Keratinocyte (primary cell): ENCODE data around the gene MICAL3. TPM values are rescaled to one million over a fixed set of nuclear protein-coding genes. Genes with fewer than 3 reads are reported as not detected.

Experiments
- DNase-seq: peaks from one replicate; pipeline ENCODE4 v3.0.0-alpha.2; 2011; ENCODE audit warnings: low read depth, missing footprints, low spot score
- FAIRE-seq: peaks from 2 replicates; lab custom pipeline; 2011; peaks lifted over from hg19 to GRCh38; lab: Jason Lieb, UNC
- H2AFZ ChIP-seq: 2 replicates; pipeline ENCODE4 v1.6.0; 2012; ENCODE audit warnings: low read length, control low read depth, inconsistent platforms; ENCODE audit not compliant: control insufficient read depth
- H3K27ac ChIP-seq: 2 replicates; pipeline ENCODE4 v1.5.1; 2011; ENCODE audit warnings: low read length; ENCODE audit not compliant: control insufficient read depth, insufficient read depth
- H3K27me3 ChIP-seq: 3 replicates; pipeline ENCODE4 v1.6.0; 2011; ENCODE audit warnings: low read length; ENCODE audit not compliant: control insufficient read depth, insufficient read depth; ENCODE audit errors: extremely low read depth
- H3K36me3 ChIP-seq, 2 experiments: 2 replicates in 1 of 2; 3 replicates in 1 of 2; pipeline ENCODE4 v1.5.1; 2011; ENCODE audit warnings: low read length in 2 of 2, mild to moderate bottlenecking in 1 of 2; ENCODE audit not compliant: control insufficient read depth in 2 of 2, insufficient read depth in 2 of 2; ENCODE audit errors: extremely low read depth in 1 of 2
- H3K4me1 ChIP-seq: 3 replicates; pipeline ENCODE4 v1.5.1; 2011; ENCODE audit warnings: low read length; ENCODE audit not compliant: control insufficient read depth, insufficient read depth; ENCODE audit errors: extremely low read depth
- H3K4me2 ChIP-seq: 3 replicates; pipeline ENCODE4 v1.6.0; 2011; ENCODE audit warnings: low read depth, low read length; ENCODE audit not compliant: control insufficient read depth, insufficient read depth; ENCODE audit errors: extremely low read depth
- H3K4me3 ChIP-seq, 3 experiments: fragments of 200-600 bp in 1 of 3; sonication (generic) in 1 of 3; 2 replicates in 2 of 3; 3 replicates in 1 of 3; pipeline ENCODE4 v1.5.1; 2011 to 2016; ENCODE audit warnings: low read length in 3 of 3, mild to moderate bottlenecking in 3 of 3, control low read depth in 2 of 3, inconsistent platforms in 1 of 3, low read depth in 1 of 3, mixed read lengths in 1 of 3, mixed run types in 1 of 3, moderate library complexity in 1 of 3; ENCODE audit not compliant: control insufficient read depth in 2 of 3, insufficient read depth in 2 of 3; ENCODE audit errors: extremely low read depth in 1 of 3
- H3K79me2 ChIP-seq: 2 replicates; pipeline ENCODE4 v1.6.0; 2012; ENCODE audit warnings: low read length; ENCODE audit not compliant: control insufficient read depth, insufficient read depth
- H3K9ac ChIP-seq: 3 replicates; pipeline ENCODE4 v1.6.0; 2011; ENCODE audit warnings: low read length; ENCODE audit not compliant: control insufficient read depth, insufficient read depth; ENCODE audit errors: extremely low read depth
- H3K9me1 ChIP-seq: 3 replicates; pipeline ENCODE4 v1.6.0; 2011; ENCODE audit warnings: low read length; ENCODE audit not compliant: control insufficient read depth, insufficient read depth; ENCODE audit errors: extremely low read depth
- H3K9me3 ChIP-seq: 2 replicates; pipeline ENCODE4 v1.5.1; 2012; ENCODE audit warnings: low read depth, low read length; ENCODE audit not compliant: control insufficient read depth
- H4K20me1 ChIP-seq: 3 replicates; pipeline ENCODE4 v1.6.0; 2011; ENCODE audit warnings: low read length; ENCODE audit not compliant: control insufficient read depth, insufficient read depth; ENCODE audit errors: extremely low read depth
- EZH2 ChIP-seq: IDR thresholded peaks from one replicate; pipeline ENCODE4 v1.6.1; 2012; ENCODE audit warnings: inconsistent platforms, mild to moderate bottlenecking, low read length, moderate library complexity
- dilution Hi-C: fragments of 300-500 bp; cut with MboI; formaldehyde crosslinking; loops from one replicate; pipeline ENCODE4 v1.7.0; 2020; ENCODE audit warnings: low sequenced_read_pairs; ENCODE audit not compliant: extremely low pct_ligation_motif_present
- polyA plus RNA-seq, 5 experiments: library from polyadenylated mRNA; depleted of rRNA in 3 of 5; stranded (reverse) in 3 of 5; stranded (forward) in 1 of 5; unstranded in 1 of 5; fragments of >200 nt; gene quantifications; 1 replicate in 1 of 5; 2 replicates in 3 of 5; 3 replicates in 1 of 5; pipeline versions ENCODE4 v1.2.1 to v1.2.3, GENCODE V29; 2011 to 2012; ENCODE audit warnings: missing spikeins in 2 of 5, low read depth in 1 of 5, low replicate concordance in 1 of 5
- TF ChIP-seq, protein P1 (sequence below), 3 experiments: IDR thresholded peaks in 1 of 3; conservative IDR thresholded peaks in 1 of 3; optimal IDR thresholded peaks in 1 of 3; 2 replicates in 2 of 3; 3 replicates in 1 of 3; pipeline versions ENCODE3 to v1.5.1; 2011; ENCODE audit warnings: low read length in 3 of 3, mild to moderate bottlenecking in 3 of 3, moderate library complexity in 2 of 3, control low read depth in 1 of 3, inconsistent platforms in 1 of 3; ENCODE audit not compliant: insufficient read depth in 2 of 3; ENCODE audit errors: extremely low read depth in 1 of 3

The MICAL3 gene
- polyA plus RNA-seq, 1 donor (not counting 4 experiments of a cell fraction or from before 2014, with no cell fraction given): 27.9 TPM

DNA sequence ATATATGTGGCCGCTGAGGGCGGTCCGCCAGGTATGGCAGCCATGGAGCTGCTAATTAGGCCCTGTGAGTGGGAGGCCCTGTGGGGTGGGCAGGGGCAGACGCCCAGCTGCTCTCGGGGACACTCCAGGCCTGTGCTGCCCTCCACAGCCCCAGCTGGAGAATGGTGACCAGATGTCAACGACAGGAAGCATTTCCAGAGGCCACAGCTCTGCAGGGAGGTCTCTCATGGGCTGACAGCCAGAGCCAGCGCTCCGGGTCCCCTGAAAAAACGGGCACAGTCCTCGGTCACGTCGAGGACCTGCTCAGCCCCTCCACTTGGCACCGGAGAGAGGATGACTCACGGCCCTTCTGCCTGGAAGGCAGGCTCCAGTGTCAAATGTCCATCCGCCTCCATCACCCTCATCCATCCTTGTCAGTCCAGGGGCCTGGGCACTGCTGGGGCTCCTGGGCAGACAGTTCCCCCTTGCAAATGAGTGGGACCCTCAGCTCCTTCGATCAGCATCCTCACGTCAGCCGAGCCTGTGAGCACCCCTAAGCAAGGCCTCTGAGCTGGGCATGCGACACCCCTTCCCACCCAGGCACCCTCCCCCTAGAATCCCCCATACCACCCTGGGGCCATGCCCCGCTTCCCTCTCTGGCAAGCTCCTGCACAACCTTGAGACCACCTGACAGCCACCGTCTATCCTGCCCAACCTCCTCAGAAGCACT, 252.0 kb downstream of the MICAL3 start:
- no peak overlapping the region for H3K9ac ChIP-seq
- H3K4me3 ChIP-seq: peak overlapping the region in 2 of 3 experiments; percentile 60 to 79
- peaks cover 13% of the 10 kb centered on the region for H3K4me1 ChIP-seq
- no peaks in the 10 kb centered on the region for H3K9me1 ChIP-seq
- no peaks in the 10 kb centered on the region for H3K9me3 ChIP-seq
- dilution Hi-C loops: no loop called here
- TF ChIP-seq EZH2: no peak
- TF ChIP-seq, protein P1, sequence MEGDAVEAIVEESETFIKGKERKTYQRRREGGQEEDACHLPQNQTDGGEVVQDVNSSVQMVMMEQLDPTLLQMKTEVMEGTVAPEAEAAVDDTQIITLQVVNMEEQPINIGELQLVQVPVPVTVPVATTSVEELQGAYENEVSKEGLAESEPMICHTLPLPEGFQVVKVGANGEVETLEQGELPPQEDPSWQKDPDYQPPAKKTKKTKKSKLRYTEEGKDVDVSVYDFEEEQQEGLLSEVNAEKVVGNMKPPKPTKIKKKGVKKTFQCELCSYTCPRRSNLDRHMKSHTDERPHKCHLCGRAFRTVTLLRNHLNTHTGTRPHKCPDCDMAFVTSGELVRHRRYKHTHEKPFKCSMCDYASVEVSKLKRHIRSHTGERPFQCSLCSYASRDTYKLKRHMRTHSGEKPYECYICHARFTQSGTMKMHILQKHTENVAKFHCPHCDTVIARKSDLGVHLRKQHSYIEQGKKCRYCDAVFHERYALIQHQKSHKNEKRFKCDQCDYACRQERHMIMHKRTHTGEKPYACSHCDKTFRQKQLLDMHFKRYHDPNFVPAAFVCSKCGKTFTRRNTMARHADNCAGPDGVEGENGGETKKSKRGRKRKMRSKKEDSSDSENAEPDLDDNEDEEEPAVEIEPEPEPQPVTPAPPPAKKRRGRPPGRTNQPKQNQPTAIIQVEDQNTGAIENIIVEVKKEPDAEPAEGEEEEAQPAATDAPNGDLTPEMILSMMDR (optimal IDR thresholded peaks at IDR 0.05 in 1 of 3, IDR thresholded peaks at IDR 0.05 in 1 of 3, conservative IDR thresholded peaks at IDR 0.05 in 1 of 3; ENCODE audit: extremely low read depth in 1 of 3, insufficient read depth in 2 of 3, low read length in 3 of 3): no peak
- DNase-seq (no peak), FAIRE-seq (no peak)
- no peaks in the 10 kb centered on the region for H3K36me3 ChIP-seq
- H3K4me2 ChIP-seq: peak overlapping the region; percentile 97
- no peak overlapping the region for H2AFZ ChIP-seq
- H4K20me1 ChIP-seq: peaks cover 13% of the 10 kb centered on the region
- no peak overlapping the region for H3K27ac ChIP-seq
- peaks cover 13% of the 10 kb centered on the region for H3K79me2 ChIP-seq
- H3K27me3 ChIP-seq: peaks cover 11% of the 10 kb centered on the region

DNA sequence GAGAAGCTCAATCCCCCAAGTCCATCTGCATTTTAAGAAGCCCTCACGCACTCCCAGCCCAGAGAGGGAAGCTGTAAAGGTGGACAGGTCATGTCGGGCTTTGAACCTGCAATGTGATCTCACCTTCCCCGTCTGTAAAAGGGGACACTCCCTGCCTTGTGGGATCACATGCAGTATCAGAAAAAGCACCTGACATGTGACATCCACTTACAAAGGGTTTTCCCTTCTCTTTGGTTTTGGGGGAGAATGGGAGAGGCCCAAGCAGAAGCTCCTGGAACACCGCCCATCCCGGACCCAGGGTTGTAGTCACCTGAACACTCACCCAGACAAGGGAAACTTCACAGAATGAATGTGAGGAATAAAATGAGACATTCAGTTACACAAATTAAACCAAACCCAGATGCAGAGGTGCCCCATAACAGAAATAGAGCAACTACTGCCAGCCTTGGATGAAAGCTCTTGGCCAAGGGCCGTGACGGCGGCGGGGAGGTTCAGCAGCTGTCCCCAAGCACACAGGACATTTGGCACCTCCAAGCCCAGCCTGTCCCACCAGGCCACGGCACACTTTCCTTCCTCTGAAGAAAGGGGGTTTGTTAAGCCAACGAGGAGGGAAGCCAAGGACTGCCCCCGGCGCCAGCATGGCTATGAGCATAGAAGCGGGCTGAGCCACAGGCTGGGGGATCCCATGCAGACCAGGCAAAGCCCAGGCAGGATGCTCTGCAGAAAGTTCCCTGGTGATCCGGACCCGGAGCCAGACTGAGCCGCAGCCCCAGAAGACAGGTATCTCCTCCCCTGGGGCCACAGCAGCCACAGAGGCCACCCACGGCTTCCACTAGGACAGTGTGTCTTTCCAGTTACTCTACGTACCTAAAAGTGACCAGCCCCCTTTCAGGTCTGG, 253.9 kb downstream of the MICAL3 start:
- peaks cover 13% of the 10 kb centered on the region for H3K79me2 ChIP-seq

More for the DNA sequence above, 253.9 kb downstream of the MICAL3 start:
- H3K9ac ChIP-seq: no peak overlapping the region
- dilution Hi-C loops: no loop called here
- H2AFZ ChIP-seq: no peak overlapping the region
- FAIRE-seq (no peak), DNase-seq (no peak)
- no peak for TF ChIP-seq EZH2
- TF ChIP-seq, protein P1 (optimal IDR thresholded peaks at IDR 0.05 in 1 of 3, IDR thresholded peaks at IDR 0.05 in 1 of 3, conservative IDR thresholded peaks at IDR 0.05 in 1 of 3; ENCODE audit: extremely low read depth in 1 of 3, insufficient read depth in 2 of 3, low read length in 3 of 3): no peak
- H3K4me3 ChIP-seq: no peak overlapping the region
- no peak overlapping the region for H3K27ac ChIP-seq
- H4K20me1 ChIP-seq: peaks cover 13% of the 10 kb centered on the region
- no peaks in the 10 kb centered on the region for H3K9me3 ChIP-seq
- H3K4me2 ChIP-seq: no peak overlapping the region
- no peaks in the 10 kb centered on the region for H3K36me3 ChIP-seq
- H3K4me1 ChIP-seq: peaks cover 13% of the 10 kb centered on the region
- no peaks in the 10 kb centered on the region for H3K9me1 ChIP-seq
- H3K27me3 ChIP-seq: peaks cover 9% of the 10 kb centered on the region
